ENCODE data around the gene MAF.

The MAF gene

GRCh38 chr16:79587296-79587695, 13.2 kb downstream of the MAF start:
- DNase-seq: no peak

- no peak for DNase-seq
Observed at GRCh38 chr16:79582789-79583188, 17.7 kb downstream of the MAF start.

DNA sequence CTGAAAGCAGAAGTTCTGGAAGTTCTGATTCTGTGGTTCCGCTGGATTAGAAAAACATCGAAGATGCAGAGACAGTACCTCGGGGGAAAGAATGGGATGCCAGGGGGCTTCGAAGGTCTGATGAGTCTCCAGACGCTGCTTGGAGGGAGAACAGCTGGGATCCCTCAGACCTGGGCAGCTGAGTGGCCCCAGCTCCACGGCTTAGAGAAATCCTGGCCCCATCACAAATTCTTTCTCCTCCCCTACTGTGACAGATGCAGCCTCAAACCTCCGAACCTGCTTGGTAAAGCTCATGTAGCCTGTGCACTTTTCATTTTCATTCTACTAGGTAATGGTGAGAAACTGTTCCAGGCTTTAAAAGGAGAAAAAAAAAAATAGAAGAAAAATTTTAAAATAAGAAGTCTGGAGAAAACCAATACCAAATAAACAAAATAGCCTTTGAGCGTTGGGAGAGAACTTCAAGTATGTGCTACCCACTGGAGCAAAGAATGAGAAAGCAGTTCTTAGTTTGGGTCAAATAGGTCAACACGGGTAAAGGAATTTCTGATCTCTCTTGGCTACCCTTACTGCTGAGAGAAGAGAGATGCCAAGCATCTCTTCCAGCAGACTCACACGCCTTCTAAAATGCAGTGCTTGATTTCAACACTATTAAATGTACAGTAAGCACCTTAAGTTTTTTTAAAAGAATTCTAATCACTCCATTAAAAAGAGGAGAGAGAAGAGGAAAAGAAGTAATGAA, 19.9 kb downstream of the MAF start:
- no peak for DNase-seq

DNA sequence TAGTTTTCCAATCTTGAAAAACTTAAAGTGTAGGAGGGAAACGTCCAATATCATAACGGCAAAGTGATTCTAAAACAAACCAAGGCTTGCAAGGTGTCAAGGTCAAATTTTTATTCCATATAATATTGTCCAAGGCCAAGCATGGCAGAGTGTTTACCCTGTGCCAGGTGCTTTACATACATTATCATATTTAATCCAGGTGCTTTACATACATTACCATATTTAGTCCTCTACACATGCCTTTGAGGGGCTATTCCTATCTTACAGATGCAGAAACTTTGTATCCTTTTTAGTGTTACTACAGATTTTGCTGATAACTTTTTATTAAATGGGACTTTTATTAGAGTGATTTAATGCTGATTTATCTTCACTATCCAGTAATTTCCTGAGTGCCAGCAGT, 23.9 kb downstream of the MAF start:
- no peak for DNase-seq

- no peak for DNase-seq
Observed at GRCh38 chr16:79573884-79574283, 26.7 kb downstream of the MAF start.

DNA sequence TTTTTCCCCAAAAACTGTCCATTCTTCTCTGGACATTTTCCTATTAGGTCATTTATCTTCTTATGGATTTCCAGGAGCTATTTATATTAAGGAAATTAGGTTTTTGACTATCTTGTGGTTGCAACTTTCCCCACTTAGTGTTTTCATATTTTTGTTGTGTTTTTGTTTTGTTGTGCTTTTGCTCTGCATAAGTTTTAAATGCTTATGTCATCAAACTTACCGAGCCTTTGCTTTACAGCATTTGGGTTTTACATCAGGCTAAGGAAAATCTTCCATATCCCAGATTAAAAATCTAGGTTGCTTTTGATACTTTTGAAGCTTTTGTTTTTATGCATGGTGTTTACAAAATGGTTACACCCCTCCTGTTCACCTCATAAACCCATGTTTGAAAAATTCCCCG, 27.5 kb downstream of the MAF start:
- no peak for DNase-seq

GRCh38 chr16:79571903-79572535, 28.5 kb downstream of the MAF start:
- DNase-seq: no peak

GRCh38 chr16:79571065-79571902, 29.3 kb downstream of the MAF start:
- no peak for DNase-seq

GRCh38 chr16:79564671-79565107, 35.8 kb downstream of the MAF start:
- DNase-seq: no peak

- DNase-seq: no peak
Observed at GRCh38 chr16:79563921-79564320, 36.6 kb downstream of the MAF start.

- DNase-seq: no peak
Observed at GRCh38 chr16:79562166-79562823, 38.2 kb downstream of the MAF start.

DNA sequence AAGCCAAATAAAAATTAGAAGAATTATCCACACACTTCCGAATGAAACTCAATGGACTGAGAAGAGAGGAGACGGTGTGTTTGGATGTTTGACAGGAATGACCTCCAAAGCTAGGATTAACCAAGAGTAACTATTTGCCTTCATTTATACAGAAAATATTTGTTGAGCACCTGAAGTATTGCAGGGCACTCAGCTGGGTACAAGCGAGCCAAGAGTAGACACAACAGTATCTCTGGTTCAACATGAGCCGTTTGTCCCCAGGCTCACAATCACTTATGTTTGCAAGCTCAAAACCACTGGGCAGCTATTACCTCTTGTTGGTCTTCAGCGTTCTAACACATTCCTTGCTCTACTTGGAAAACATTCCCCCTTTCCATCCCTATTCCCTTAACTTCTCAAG, 38.8 kb downstream of the MAF start:
- no peak for DNase-seq

GRCh38 chr16:79560923-79561322, 39.6 kb downstream of the MAF start:
- no peak for DNase-seq

DNA sequence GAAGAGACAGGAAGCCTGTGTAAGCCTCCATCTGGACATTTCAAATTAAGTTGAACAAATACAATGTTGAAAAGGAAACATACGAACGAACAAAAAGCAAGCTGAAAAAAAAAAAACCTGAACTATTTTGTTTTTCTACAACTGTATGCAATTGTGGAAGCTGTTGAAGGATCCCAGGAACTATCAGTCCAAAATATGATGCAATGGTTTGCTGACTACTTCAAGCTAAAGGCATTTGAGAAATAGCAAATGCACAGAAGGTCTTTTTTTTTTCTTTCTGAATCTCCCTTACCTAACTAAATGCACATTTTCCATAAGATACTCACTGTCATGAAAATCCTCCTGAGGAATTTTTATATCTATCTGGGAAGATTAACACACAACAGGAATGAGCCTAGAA, 40.2 kb downstream of the MAF start:
- DNase-seq: no peak

DNA sequence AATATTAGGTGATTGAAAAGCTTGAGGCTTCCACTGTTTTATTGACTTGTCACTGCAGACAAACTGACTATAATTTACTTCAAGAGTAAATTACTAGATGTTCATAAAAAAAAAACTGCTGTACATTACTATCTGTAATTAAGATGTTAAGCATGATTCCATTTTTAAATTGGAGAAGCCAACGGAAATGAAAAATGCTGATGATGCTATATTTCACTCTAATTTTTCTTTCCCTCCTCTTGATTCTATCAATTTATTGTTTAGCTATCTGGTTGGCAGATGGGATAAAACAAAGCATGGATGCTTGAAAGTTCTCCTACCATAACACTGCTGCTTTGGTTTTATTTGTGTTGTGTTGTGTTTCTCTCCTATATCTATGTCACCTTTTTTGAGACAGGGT, 41.0 kb downstream of the MAF start:
- no peak for DNase-seq

DNA sequence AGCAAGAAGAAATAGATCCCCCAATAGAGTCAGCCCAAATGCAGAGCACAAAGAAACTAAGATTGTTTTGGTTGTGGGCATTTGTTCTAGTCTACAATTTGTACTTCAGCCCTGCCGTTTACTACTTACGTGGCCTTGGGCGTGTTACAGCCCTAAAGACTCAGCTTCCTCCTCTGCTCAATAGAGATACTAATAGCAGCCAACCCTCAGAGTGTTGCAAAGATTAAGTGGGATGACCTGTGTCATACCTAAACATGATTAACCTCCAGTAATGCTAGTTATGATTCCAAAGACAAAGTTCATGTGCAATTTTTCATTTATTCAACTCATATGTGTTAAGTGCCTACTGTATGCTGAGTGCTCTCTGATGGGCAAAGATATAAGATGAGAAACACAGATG, 43.1 kb downstream of the MAF start:
- no peak for DNase-seq

DNA sequence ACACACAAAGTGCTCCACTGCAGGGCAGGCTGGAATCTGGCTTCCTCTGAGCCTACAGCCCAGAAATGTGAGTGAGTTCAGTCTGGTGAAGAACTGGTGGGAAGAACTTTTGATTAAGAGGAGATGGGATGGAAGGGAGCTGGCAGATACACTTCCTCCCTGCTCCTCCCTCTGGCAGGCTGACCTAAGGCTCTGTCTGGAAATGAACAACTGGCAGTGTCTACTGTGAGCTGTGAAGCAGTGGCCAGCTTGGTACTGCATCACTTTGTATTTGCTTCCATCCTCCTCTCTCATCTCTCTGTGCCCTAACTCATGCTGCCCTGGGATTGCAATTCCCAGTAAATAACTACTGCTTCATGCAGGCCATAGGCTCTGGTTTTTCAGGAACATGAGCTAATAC, 45.6 kb downstream of the MAF start:
- no peak for DNase-seq

GRCh38 chr16:79550373-79550772, 50.2 kb downstream of the MAF start:
- no peak for DNase-seq

- no peak for DNase-seq
Observed at GRCh38 chr16:79547085-79547484, 53.5 kb downstream of the MAF start.

Data from CD4-positive, alpha-beta T cell treated with Interleukin-1 beta for 1 hour (primary cell).